Mesothelial cell of epicardium (in vitro differentiated cells): Measurements from ENCODE around the gene MYO5A. TPM values are rescaled to one million over a fixed set of nuclear protein-coding genes. Genes with fewer than 3 reads are reported as not detected.

Source experiments
- DNase-seq, 2 experiments: peaks; one replicate each; pipeline ENCODE4 v3.0.0; 2021; ENCODE audit warnings: low spot score in 2 of 2; ENCODE audit not compliant: unreplicated experiment in 2 of 2
- H3K27ac Mint-ChIP-seq: 2 replicates; pipeline ENCODE4 v1.8.0; 2021; ENCODE audit warnings: mixed read lengths
- H3K27me3 Mint-ChIP-seq: 2 replicates; pipeline ENCODE4 v1.8.0; 2021; ENCODE audit warnings: low read depth, mixed read lengths
- H3K36me3 Mint-ChIP-seq: 2 replicates; pipeline ENCODE4 v1.8.0; 2021; ENCODE audit warnings: mixed read lengths
- H3K4me1 Mint-ChIP-seq: 2 replicates; pipeline ENCODE4 v1.8.0; 2021; ENCODE audit warnings: mixed read lengths
- H3K4me3 Mint-ChIP-seq: 2 replicates; pipeline ENCODE4 v1.8.0; 2021; ENCODE audit warnings: mild to moderate bottlenecking, moderate library complexity, mixed read lengths
- H3K9me3 Mint-ChIP-seq: 2 replicates; pipeline ENCODE4 v1.8.0; 2021; ENCODE audit warnings: mixed read lengths
- CTCF ChIP-seq: fragments of 200-600 bp; sonication (generic); IDR thresholded peaks from one replicate; pipeline ENCODE4 v1.5.0; 2021; ENCODE audit warnings: antibody characterized with exemption; ENCODE audit not compliant: unreplicated experiment
- total RNA-seq: library from RNA; stranded (reverse); gene quantifications from 3 replicates; pipeline ENCODE4 v1.2.1, GENCODE V29; 2021

MYO5A gene
- total RNA-seq, 1 donor from 2014 or later = 14.4 TPM

- Mint-ChIP-seq H3K4me1 (no peaks in the 10 kb centered on the region), H3K9me3 (no peaks in the 10 kb centered on the region), H3K27ac (no peak overlapping the region), H3K4me3 (no peak overlapping the region), H3K27me3 (no peaks in the 10 kb centered on the region), H3K36me3 (peaks cover 1% of the 10 kb centered on the region)
- no peak for TF ChIP-seq CTCF
- no peak for DNase-seq
These were observed 204.6 kb downstream of the MYO5A start for GRCh38 chr15:52324109-52324508.

- Mint-ChIP-seq H3K4me3 (no peak overlapping the region), H3K9me3 (peaks cover 4% of the 10 kb centered on the region), H3K4me1 (no peaks in the 10 kb centered on the region), H3K36me3 (peaks cover 14% of the 10 kb centered on the region), H3K27ac (no peak overlapping the region), H3K27me3 (no peaks in the 10 kb centered on the region)
- no peak for DNase-seq
- TF ChIP-seq CTCF = no peak
These were observed 209.8 kb downstream of the MYO5A start for GRCh38 chr15:52318729-52319500.

GRCh38 chr15:52317688-52318087 lies 211.0 kb downstream of the MYO5A start:
- peaks cover 4% of the 10 kb centered on the region for H3K9me3 Mint-ChIP-seq
- no peak overlapping the region for H3K27ac Mint-ChIP-seq
- no peaks in the 10 kb centered on the region for H3K27me3 Mint-ChIP-seq
- DNase-seq = no peak
- H3K4me3 Mint-ChIP-seq = no peak overlapping the region
- no peak for TF ChIP-seq CTCF
- H3K4me1 Mint-ChIP-seq = no peaks in the 10 kb centered on the region
- H3K36me3 Mint-ChIP-seq = peaks cover 16% of the 10 kb centered on the region

GRCh38 chr15:52317022-52317421 lies 211.7 kb downstream of the MYO5A start:
- TF ChIP-seq CTCF = no peak
- DNase-seq = no peak
- Mint-ChIP-seq H3K27me3 (no peaks in the 10 kb centered on the region), H3K27ac (no peak overlapping the region), H3K9me3 (peaks cover 4% of the 10 kb centered on the region), H3K4me3 (no peak overlapping the region), H3K36me3 (peaks cover 16% of the 10 kb centered on the region), H3K4me1 (no peaks in the 10 kb centered on the region)

GRCh38 chr15:52309154-52309548 lies 219.5 kb downstream of the MYO5A start:
- H3K4me3 Mint-ChIP-seq = no peak overlapping the region
- no peak for DNase-seq
- no peak for TF ChIP-seq CTCF
- peaks cover 5% of the 10 kb centered on the region for H3K36me3 Mint-ChIP-seq
- no peak overlapping the region for H3K27ac Mint-ChIP-seq
- H3K4me1 Mint-ChIP-seq = no peaks in the 10 kb centered on the region
- no peaks in the 10 kb centered on the region for H3K9me3 Mint-ChIP-seq
- H3K27me3 Mint-ChIP-seq = no peaks in the 10 kb centered on the region
